A549 (cell line): Measurements from ENCODE around the gene SLC7A10. TPM values are rescaled to one million over a fixed set of nuclear protein-coding genes. Genes with fewer than 3 reads are reported as not detected.

Experiments used
- ATAC-seq, 2 experiments: fragments of 200-7000 bp in 1 of 2; fragments of >200 bp in 1 of 2; cut with Nextera tagmentation in 1 of 2; cut with Tn5 transposase in 1 of 2; 3 replicates each; pipeline versions ENCODE4 v1.8.0 to v1.9.1; 2018 to 2020; ENCODE audit warnings: mild to moderate bottlenecking in 1 of 2, moderate library complexity in 1 of 2
- CTCF ChIA-PET: fragments of 300-600 bp; sonication (Branson Sonifier 250); formaldehyde crosslinking; extraction: SDS; loops from one replicate; lab custom pipeline; 2021; ENCODE audit warnings: antibody characterized with exemption, inconsistent platforms; lab: Yijun Ruan, JAX
- POLR2A ChIA-PET: fragments of 350-600 bp; formaldehyde crosslinking; extraction: SDS; loops from one replicate; lab custom pipeline; 2021; ENCODE audit warnings: antibody characterized with exemption, inconsistent platforms; lab: Yijun Ruan, JAX
- DNase-seq, 2 experiments: peaks; one replicate each; pipeline versions ENCODE4 v3.0.0 to v3.0.0-alpha.2; 2011 to 2016; ENCODE audit warnings: low read depth in 1 of 2, low spot score in 1 of 2
- FAIRE-seq: peaks from 2 replicates; lab custom pipeline; 2011; peaks lifted over from hg19 to GRCh38; lab: Jason Lieb, UNC
- H3K27ac ChIP-seq, 2 experiments: fragments of >200 bp; sonication (Bioruptor Twin); formaldehyde crosslinking; 3 replicates each; pipeline ENCODE4 v1.5.1; 2016 to 2017
- H3K4me1 ChIP-seq: fragments of >200 bp; sonication (Bioruptor Twin); formaldehyde crosslinking; 3 replicates; pipeline ENCODE4 v1.6.1; 2016
- H3K4me2 ChIP-seq: fragments of >200 bp; sonication (Bioruptor Twin); formaldehyde crosslinking; 3 replicates; pipeline ENCODE4 v1.6.1; 2016
- H3K4me3 ChIP-seq: fragments of >200 bp; sonication (Bioruptor Twin); formaldehyde crosslinking; 3 replicates; pipeline ENCODE4 v1.5.1; 2016
- H3K9me3 ChIP-seq: fragments of >200 bp; sonication (Bioruptor Twin); formaldehyde crosslinking; 3 replicates; pipeline ENCODE4 v1.6.1; 2016
- CBX2 ChIP-seq: fragments of 200-600 bp; sonication (generic); IDR thresholded peaks from 2 replicates; pipeline ENCODE4 v1.6.1; 2016; ENCODE audit warnings: low read depth, mild to moderate bottlenecking, borderline replicate concordance
- CHD4 ChIP-seq: fragments of 200-600 bp; sonication (generic); IDR thresholded peaks from 2 replicates; pipeline ENCODE4 v1.6.1; 2016; ENCODE audit warnings: antibody characterized with exemption, mild to moderate bottlenecking, borderline replicate concordance
- CTCF ChIP-seq: fragments of >200 bp; sonication (Bioruptor Twin); formaldehyde crosslinking; IDR thresholded peaks from 3 replicates; pipeline ENCODE4 v1.5.1; 2016
- E2F6 ChIP-seq: IDR thresholded peaks from 2 replicates; pipeline ENCODE4 v1.6.1; 2012; ENCODE audit warnings: low read depth, borderline replicate concordance
- EHF ChIP-seq: fragments of 250-450 bp; sonication (Bioruptor Pico); IDR thresholded peaks from 2 replicates; pipeline ENCODE4 v1.5.0; 2020; ENCODE audit warnings: mild to moderate bottlenecking
- EP300 ChIP-seq, 2 experiments: fragments of >200 bp; sonication (Bioruptor Twin); formaldehyde crosslinking; IDR thresholded peaks; 2 replicates in 1 of 2; 3 replicates in 1 of 2; pipeline ENCODE4 v1.6.1; 2016 to 2017
- ESRRA ChIP-seq: fragments of 150-350 bp; IDR thresholded peaks from 2 replicates; pipeline ENCODE4 v1.6.1; 2014; ENCODE audit warnings: mild to moderate bottlenecking, low read length, borderline replicate concordance
- GATA3 ChIP-seq: IDR thresholded peaks from 2 replicates; pipeline ENCODE4 v1.6.1; 2012; ENCODE audit warnings: borderline replicate concordance
- HDAC2 ChIP-seq: fragments of 200-600 bp; sonication (generic); IDR thresholded peaks from 2 replicates; pipeline ENCODE4 v1.6.1; 2016
- HOXA7 ChIP-seq: fragments of 250-450 bp; sonication (Bioruptor Pico); IDR thresholded peaks from 2 replicates; pipeline ENCODE4 v1.5.0; 2020; ENCODE audit warnings: mild to moderate bottlenecking, moderate library complexity
- HOXB5 ChIP-seq: fragments of 250-450 bp; sonication (Bioruptor Pico); IDR thresholded peaks from 2 replicates; pipeline ENCODE4 v1.5.0; 2020; ENCODE audit warnings: mild to moderate bottlenecking, moderate library complexity
- JUN ChIP-seq, 2 experiments: fragments of >200 bp; sonication (Bioruptor Twin); formaldehyde crosslinking; IDR thresholded peaks; 2 replicates in 1 of 2; 3 replicates in 1 of 2; pipeline ENCODE4 v1.6.1; 2016 to 2017
- MAX ChIP-seq: IDR thresholded peaks from 2 replicates; pipeline ENCODE4 v1.6.1; 2012
- MYC ChIP-seq: IDR thresholded peaks from 2 replicates; pipeline ENCODE4 v1.6.1; 2012; ENCODE audit warnings: mild to moderate bottlenecking, inconsistent platforms, low read length, improper control_type of control experiment, borderline replicate concordance
- NFE2L2 ChIP-seq: fragments of 150-350 bp; conservative IDR thresholded peaks from 2 replicates; pipeline ENCODE4 v1.6.1; 2014; ENCODE audit warnings: low read length
- NPAS2 ChIP-seq: fragments of 250-450 bp; sonication (Bioruptor Pico); IDR thresholded peaks from 2 replicates; pipeline ENCODE4 v1.8.0; 2022; ENCODE audit warnings: mild to moderate bottlenecking, moderate library complexity, borderline replicate concordance
- RAD21 ChIP-seq, 2 experiments: fragments of >200 bp in 1 of 2; sonication (Bioruptor Twin) in 1 of 2; formaldehyde crosslinking in 1 of 2; IDR thresholded peaks in 1 of 2; conservative IDR thresholded peaks in 1 of 2; 2 replicates in 1 of 2; 3 replicates in 1 of 2; pipeline ENCODE4 v1.6.1; 2012 to 2018; ENCODE audit warnings: inconsistent platforms in 1 of 2
- RARB ChIP-seq: fragments of 250-450 bp; sonication (Bioruptor Pico); IDR thresholded peaks from 2 replicates; pipeline ENCODE4 v1.8.0; 2021; ENCODE audit warnings: mild to moderate bottlenecking, moderate library complexity
- RFX5 ChIP-seq: fragments of 450-650 bp; IDR thresholded peaks from 2 replicates; pipeline ENCODE4 v1.7.1; 2014; ENCODE audit warnings: antibody characterized with exemption, mild to moderate bottlenecking, moderate library complexity
- TP53 ChIP-seq: fragments of 250-450 bp; sonication (Bioruptor Pico); IDR thresholded peaks from 2 replicates; pipeline ENCODE4 v1.5.0; 2021; ENCODE audit warnings: mild to moderate bottlenecking, moderate library complexity
- ZNF302 ChIP-seq: fragments of 250-450 bp; sonication (Bioruptor Pico); IDR thresholded peaks from 2 replicates; pipeline ENCODE4 v1.9.0; 2021; ENCODE audit warnings: inconsistent platforms, mild to moderate bottlenecking, moderate library complexity
- WGBS: methylation state at CpG from one replicate; pipeline ENCODE4 v1.1.6; 2017; ENCODE audit errors: missing lambda C conversion rate; 5-methylcytosine and 5-hydroxymethylcytosine counted together
- polyA plus RNA-seq, 4 experiments: library from polyadenylated mRNA; depleted of rRNA in 3 of 4; stranded (reverse); fragments of >200 nt; fragmentation: RNase III in 1 of 4; extraction: RNeasy Plus Mini Kit Qiagen cat#74134 plus additional on column Dnase treatment in 1 of 4; gene quantifications; 2 replicates in 3 of 4; 3 replicates in 1 of 4; pipeline ENCODE4 v1.2.3, GENCODE V29; 2011 to 2017
- TF ChIP-seq, protein P1 (sequence below): IDR thresholded peaks from 2 replicates; pipeline ENCODE4 v1.6.1; 2012
- TF ChIP-seq, protein P2 (sequence below): fragments of 250-450 bp; sonication (Bioruptor Pico); IDR thresholded peaks from 2 replicates; pipeline ENCODE4 v1.5.0; 2021; ENCODE audit warnings: mild to moderate bottlenecking, moderate library complexity, borderline replicate concordance

SLC7A10 gene
- polyA plus RNA-seq, 2 of the 4 experiments (the other 2 are of a cell fraction): 0.05 to 0.26 TPM

DNA sequence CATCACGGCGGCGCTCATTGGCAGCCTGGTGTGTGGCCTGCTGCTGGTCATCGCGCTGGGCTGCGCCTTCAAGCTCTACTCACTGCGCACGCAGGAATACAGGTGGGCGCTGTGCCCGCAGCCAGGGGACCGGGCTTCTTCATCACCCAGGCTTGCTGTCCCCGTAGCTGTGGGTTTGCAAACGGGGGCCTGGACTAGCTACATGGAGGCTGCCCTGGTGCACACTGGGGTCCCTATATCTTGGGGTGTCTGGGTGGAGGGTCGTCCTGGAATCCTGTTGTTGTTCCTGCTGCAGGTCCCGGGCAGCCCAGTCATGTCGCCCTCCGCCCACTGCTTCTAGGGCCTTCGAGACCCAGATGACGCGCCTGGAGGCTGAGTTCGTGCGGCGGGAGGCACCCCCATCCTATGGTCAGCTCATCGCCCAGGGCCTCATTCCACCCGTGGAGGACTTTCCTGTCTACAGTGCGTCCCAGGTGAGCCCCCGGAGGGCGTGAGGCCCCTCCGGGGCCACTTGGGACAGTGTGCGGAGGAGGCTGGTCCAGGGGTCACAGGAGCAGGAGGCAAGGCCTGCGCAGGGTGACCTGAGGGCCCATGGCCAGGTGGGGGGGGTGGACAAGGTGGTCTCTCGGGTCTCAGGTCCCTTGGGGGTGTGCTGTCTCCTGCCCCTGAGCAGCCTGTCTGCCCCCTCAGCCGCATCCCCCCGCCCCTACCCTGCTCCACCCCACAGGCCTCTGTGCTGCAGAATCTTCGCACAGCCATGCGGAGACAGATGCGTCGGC, 19.2 kb downstream of the SLC7A10 start (continued):
- TF ChIP-seq, protein P1, sequence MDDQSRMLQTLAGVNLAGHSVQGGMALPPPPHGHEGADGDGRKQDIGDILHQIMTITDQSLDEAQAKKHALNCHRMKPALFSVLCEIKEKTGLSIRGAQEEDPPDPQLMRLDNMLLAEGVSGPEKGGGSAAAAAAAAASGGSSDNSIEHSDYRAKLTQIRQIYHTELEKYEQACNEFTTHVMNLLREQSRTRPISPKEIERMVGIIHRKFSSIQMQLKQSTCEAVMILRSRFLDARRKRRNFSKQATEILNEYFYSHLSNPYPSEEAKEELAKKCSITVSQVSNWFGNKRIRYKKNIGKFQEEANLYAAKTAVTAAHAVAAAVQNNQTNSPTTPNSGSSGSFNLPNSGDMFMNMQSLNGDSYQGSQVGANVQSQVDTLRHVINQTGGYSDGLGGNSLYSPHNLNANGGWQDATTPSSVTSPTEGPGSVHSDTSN: no peak
- TF ChIP-seq CHD4 (no peak), E2F6 (no peak), HOXB5 (CRISPR knock-in tag) (no peak), RFX5 (no peak)

GRCh38 chr19:33205531-33206260, 20.0 kb downstream of the SLC7A10 start:
- no peak for ATAC-seq
- H3K4me1 ChIP-seq: no peaks in the 10 kb centered on the region
- TF ChIP-seq HDAC2: no peak
- TF ChIP-seq NFE2L2: no peak
- no peak for TF ChIP-seq CBX2
- TF ChIP-seq EHF (CRISPR knock-in tag): no peak
- no peak for TF ChIP-seq ESRRA
- no peak for TF ChIP-seq TP53 (CRISPR knock-in tag)
- TF ChIP-seq MYC: no peak
- TF ChIP-seq NPAS2 (CRISPR knock-in tag): no peak
- TF ChIP-seq JUN (IDR thresholded peaks at IDR 0.05): no peak
- TF ChIP-seq GATA3: no peak
- TF ChIP-seq, all 56 proteins: peak for 0
- WGBS: 94% methylated on average over 59 of the region's 64 CpGs
- FAIRE-seq (no peak), DNase-seq (no peak)
- POLR2A ChIA-PET: interaction anchor here (0.8 kb wide), 1 partner anchor 29 kb away, joined by 3 read pairs; no protein-coding TSS in a partner anchor
- H3K4me2 ChIP-seq: no peak overlapping the region
- H3K27ac ChIP-seq: no peak overlapping the region
- no peaks in the 10 kb centered on the region for H3K9me3 ChIP-seq
- H3K4me3 ChIP-seq: no peak overlapping the region
- CTCF ChIA-PET: interaction anchor here (0.7 to 2.9 kb wide), 4 partner anchors 22 to 61 kb away, joined by 3 to 10 read pairs (median 7); no protein-coding TSS in a partner anchor

GRCh38 chr19:33205110-33205509, 20.5 kb downstream of the SLC7A10 start:
- CTCF ChIA-PET: interaction anchor here (0.7 to 2.9 kb wide), 3 partner anchors 21 to 61 kb away, joined by 3 to 10 read pairs (median 7); no protein-coding TSS in a partner anchor
- TF ChIP-seq RAD21 (conservative IDR thresholded peaks at IDR 0.05 in 1 of 2, IDR thresholded peaks at IDR 0.05 in 1 of 2) (no peak), HOXA7 (CRISPR knock-in tag) (no peak), CTCF (no peak), TP53 (CRISPR knock-in tag) (no peak), EP300 (IDR thresholded peaks at IDR 0.05) (no peak), RARB (no peak), MAX (no peak), RFX5 (no peak), MYC (no peak), ZNF302 (CRISPR knock-in tag) (no peak), CHD4 (no peak)
- TF ChIP-seq, protein P2, sequence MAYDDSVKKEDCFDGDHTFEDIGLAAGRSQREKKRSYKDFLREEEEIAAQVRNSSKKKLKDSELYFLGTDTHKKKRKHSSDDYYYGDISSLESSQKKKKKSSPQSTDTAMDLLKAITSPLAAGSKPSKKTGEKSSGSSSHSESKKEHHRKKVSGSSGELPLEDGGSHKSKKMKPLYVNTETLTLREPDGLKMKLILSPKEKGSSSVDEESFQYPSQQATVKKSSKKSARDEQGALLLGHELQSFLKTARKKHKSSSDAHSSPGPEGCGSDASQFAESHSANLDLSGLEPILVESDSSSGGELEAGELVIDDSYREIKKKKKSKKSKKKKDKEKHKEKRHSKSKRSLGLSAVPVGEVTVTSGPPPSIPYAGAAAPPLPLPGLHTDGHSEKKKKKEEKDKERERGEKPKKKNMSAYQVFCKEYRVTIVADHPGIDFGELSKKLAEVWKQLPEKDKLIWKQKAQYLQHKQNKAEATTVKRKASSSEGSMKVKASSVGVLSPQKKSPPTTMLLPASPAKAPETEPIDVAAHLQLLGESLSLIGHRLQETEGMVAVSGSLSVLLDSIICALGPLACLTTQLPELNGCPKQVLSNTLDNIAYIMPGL (CRISPR knock-in tag): no peak
- no peak for FAIRE-seq
- WGBS: 94% methylated on average over 27 of the region's 27 CpGs
- ATAC-seq: no peak
- DNase-seq: no peak
- no peak overlapping the region for H3K4me3 ChIP-seq
- POLR2A ChIA-PET: no interaction called here
- H3K27ac ChIP-seq: no peak overlapping the region
- H3K4me2 ChIP-seq: no peak overlapping the region
- no peaks in the 10 kb centered on the region for H3K9me3 ChIP-seq
- no peaks in the 10 kb centered on the region for H3K4me1 ChIP-seq
